NT2/D1 (cell line): ENCODE data around the gene BICD2.

Experiments used
- SUZ12 ChIP-seq: IDR thresholded peaks from 2 replicates; pipeline ENCODE4 v1.6.1; 2011; ENCODE audit not compliant: insufficient read length, insufficient read depth; ENCODE audit errors: extremely low read depth
- YY1 ChIP-seq: IDR thresholded peaks from 2 replicates; pipeline ENCODE4 v1.6.1; 2011; ENCODE audit not compliant: insufficient read length, insufficient read depth

DNA sequence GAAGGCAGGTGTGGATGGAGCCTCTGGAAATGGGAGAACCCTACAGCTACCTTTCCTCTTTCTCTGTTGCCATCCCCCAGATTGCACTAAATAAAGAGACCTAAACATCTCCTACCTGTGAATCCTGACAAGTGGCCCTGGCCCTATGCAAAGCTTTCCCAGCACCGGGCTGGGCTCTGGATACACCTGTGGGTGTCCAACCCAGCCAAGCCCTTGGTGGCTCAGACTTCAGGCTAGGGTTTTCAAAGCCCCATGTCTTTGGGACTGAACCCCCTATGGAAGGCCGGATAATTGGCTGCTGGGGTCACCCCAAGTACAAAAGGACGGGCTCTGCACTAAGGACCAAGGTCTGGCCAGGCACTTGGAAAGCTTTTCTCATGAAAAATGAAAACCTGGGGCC, 50.6 kb downstream of the BICD2 start:
- no peak for TF ChIP-seq SUZ12
- no peak for TF ChIP-seq YY1
